HG02884 (cell line): ENCODE data around the gene TEAD4.

Experiments
- ATAC-seq: cut with Tn5 transposase; IDR thresholded peaks from one replicate; pipeline ENCODE4 v1.9.1; 2021; ENCODE audit warnings: mild to moderate bottlenecking, moderate library complexity; ENCODE audit not compliant: unreplicated experiment

The TEAD4 gene

DNA sequence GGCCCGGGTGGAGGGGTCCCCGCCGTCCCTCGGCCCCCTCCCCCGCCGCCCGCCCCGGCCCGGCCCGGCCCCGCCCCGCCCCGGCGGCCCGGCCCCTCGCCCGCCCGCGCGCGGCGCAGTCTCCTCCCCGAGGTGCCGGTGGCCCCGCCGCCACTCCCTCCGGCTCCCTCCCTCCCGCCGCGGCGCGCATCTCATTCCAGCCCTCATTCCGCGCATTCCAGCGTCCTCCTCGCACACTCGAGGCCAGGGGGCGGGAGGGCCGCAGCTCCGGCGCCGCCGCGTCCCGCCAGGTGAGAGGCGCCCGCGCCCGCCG is at the start of gene TEAD4:
Gene TEAD4, plus strand, starts transcription at position 206 of the 313 bp plus-strand sequence.
- ATAC-seq: no peak

DNA sequence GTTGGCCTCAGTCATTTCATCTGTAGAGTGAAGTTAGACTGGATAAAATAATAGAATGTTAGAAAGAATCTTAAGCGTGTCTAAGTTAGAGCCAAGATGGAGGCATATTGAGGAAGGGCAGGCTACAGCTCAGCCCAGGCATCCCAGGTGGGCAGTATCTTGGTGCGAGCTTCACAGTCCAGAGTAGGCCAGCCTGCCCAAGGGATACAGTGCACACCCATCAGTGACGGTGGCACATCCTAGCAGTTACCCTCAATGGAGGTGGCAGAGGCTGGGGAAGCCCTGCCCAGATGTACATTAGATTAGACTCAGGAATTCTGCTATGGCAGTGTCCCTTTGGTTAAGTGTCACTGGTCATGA is 47.0 kb upstream of the TEAD4 start:
- no peak for ATAC-seq

DNA sequence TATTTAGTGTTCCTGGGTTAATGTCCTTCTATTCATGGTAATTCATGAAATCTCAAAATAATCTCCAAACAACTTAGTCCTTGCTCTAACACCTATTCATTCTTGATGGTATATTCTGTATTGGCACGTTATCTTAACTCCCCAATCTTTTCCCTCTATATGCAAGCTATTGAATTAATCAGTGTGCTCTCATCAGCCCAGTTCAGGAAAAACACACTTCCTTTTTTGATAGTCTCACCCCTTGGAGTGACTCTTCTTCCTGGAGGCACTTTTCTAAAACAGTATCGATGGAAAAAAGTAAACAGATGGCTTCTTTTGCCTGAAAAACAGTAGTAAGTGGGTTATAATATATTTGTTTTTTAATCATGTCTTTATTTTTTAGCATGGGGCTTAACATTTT is 39.9 kb upstream of the TEAD4 start:
- no peak for ATAC-seq

DNA sequence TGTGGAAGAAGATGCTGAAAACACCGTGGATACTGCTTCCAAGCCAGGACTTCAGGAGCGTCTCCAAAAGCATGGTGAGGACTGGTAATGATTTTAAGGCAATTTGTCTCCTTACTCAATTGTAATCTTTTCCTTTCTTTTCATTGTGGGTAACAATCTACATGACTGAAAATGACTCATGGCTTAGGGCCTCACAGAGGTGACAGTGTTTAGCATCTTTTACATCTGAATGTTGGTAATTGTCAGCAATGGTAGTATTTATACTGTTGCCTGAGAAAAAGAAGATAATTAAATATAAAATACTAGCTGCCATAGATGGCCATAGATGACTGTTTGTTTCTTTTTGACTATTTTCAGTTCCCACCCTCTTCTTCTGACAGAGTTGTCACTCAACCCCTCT is 36.9 kb upstream of the TEAD4 start:
- ATAC-seq: no peak

DNA sequence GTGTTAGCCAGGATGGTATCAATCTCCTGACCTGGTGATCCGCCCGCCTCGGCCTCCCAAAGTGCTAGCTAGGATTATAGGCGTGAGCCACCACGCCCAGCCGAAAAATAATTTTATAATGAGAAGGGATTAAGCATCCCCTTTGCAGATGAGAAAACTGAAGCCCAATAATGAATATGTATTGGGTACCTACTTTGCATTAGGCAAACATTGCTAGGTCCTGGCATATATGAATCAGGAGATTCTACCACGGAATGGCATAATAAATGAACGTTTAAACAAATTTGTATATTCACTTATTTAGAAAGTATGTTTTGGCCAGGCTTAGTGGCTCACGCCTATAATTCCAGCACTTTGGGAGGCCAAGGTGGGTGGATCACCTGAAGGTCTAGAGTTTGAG is 36.1 kb upstream of the TEAD4 start:
- ATAC-seq: no peak

DNA sequence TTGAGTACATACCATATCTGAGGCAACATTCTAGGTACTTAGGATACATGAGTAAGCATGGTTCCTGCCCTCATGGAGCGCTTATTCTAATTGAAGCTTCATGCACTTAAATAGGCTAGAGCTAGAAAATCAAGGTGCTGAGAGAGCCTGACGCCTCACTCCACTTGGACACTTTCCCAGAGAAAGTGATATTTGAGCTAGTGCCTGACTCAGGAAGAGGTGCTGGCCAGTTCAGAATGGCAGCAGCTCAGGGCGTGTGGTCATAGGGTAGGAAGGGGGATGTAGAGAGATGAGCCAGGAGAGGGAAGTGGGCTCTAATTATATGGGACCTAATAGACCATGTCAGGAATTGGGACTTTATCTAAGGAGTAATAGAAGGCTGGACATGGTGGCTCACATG is 35.2 kb upstream of the TEAD4 start:
- ATAC-seq: no peak

DNA sequence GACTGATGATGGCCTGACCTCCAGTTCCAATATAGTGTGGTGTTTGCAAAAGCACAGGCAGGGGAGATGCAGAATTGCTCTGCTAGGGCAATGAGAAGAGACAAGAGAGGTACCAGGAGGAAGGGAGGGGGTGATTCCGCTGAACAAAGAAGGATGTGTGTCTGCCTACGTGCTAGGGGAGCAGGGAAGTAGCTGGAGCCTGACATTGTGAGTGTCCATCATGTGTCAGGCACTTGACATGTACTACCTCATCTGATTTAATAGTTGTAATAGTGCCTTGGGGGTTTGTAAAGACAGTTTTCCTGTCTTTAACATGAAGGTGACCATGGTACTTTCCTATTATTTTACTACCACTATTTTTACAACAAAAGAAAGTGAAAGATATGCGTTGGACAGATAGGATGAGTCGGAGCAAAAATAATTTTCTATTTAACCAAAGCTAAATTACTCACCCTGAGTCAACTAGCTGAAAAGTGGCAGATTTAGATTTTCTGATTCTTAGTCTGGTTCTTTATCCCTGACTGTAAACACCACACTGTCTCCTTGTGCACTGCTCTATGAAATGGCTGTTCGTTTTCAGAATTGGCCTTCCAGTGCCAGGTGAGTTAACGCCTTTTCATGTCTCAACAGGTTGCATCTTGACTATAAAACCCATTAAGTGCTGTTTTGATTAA is 33.7 kb upstream of the TEAD4 start:
- no peak for ATAC-seq

DNA sequence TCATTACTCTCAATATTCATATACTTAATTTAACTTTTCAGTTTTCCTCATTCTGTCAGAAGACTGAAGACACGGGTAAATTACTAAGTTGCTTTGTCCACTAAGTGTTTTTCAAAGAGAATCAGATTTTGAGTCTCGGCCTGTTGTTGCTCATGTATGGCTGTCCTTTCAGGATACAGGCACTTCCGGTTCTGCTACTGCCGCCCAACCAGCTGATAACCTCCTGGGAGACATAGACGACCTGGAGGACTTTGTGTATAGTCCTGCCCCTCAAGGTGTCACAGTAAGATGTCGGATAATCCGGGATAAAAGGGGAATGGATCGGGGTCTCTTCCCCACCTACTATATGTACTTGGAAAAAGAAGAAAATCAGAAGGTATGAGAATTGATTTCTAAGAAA is 28.3 kb upstream of the TEAD4 start:
- ATAC-seq: no peak

DNA sequence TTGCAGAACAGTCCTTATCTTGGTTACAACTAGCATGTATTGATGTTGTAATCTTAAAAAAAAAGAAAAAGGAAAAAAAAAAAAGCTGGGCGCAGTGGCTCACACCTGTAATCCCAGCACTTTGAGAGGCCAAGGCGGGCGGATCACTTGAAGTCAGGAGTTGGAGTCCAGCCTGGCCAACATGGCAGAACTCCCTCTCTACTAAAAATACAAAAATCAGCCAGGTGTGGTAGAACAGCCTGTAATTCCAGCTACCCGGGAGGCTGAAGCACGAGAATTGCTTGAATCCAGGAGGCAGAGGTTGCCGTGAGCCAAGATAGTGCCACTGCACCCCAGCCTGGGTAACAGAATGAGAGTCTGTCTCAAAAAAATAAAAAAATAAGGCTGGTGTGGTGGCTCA is 25.6 kb upstream of the TEAD4 start:
- no peak for ATAC-seq

DNA sequence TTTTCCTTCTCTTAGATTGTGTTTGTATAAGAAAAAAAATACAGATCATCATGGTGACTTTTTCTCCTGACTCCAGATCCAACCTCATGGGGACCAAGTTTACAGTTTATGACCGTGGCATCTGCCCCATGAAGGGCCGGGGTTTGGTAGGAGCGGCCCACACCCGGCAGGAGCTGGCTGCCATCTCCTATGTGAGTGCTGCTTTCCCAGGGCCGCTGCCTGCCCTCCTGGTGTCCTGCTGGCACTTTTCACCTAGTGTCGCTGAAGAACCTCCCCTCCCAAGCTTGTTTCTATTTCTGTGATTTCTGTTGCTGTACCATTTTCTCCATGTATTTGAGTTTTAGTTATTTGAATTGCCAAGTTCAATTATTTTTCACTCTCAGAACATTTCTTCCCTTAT is 24.8 kb upstream of the TEAD4 start:
- ATAC-seq: no peak

DNA sequence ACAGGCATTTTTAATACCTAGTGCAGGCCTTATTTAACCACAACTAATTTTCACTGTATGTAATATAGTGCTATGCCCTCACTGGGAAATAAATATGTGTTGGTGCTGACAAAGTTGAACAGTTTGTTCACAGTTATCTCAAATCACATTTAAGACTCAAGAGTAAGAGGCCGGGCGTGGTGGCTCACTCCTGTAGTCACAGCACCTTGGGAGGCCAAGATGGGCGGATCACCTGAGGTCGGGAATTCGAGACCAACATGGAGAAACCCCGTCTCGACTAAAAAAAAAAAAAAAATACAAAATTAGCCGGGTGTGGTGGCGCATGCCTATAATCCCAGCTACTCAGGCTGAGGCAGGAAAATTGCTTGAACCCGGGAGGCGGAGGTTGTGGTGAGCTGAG is 22.9 kb upstream of the TEAD4 start:
- ATAC-seq: no peak

DNA sequence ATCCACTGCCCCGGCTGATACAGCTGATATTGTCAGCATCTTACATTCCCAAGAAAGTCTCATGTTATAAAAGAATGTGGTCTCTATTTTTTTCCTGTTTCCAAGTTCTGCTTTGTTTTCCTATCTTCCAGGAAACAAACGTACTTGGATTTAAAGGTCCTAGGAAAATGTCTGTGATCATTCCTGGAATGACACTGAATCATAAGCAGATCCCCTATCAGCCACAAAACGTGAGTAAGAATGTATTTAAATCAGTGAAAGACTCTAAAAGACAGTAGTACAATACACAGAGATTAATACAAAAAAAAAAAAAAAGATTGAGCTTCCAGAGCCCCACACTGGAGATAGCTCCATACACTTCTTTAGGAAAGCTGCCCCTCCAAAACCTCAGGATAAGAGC is 21.7 kb upstream of the TEAD4 start:
- no peak for ATAC-seq

DNA sequence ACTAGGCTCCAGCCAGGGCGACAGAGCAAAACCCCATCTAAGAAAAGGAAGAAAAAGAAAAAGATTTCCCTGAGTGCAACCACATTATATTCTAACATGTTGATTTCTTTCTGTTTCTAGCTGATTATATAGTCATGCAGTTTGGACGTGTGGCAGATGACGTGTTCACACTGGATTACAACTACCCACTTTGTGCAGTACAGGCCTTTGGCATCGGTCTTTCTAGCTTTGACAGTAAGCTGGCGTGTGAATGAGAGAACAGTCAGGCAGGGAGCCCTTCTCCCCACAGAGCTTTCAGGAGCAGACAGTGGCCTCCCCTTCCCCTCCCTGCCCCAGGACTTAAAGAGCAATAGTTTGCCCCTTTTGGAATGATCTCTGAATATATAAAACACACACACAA is 20.0 kb upstream of the TEAD4 start:
- no peak for ATAC-seq

DNA sequence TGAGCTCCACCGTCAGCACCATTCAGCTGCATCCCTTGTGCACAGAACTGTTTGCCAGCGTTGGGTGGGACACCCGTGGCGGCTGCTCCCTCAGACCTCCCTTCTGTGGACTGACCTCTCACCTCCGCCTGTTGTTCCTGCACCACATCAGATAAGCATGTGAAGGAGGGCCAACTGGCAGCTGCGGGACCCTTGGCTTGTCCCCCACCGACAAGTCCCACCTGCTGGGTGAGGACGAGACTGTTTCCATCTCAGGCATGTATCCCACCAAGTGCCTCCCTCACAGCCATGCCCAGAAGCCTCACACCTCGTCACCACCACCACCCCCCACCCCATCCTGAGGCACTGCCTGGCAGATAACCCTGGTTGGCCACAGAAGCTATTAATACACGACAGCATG is 18.6 kb upstream of the TEAD4 start:
- no peak for ATAC-seq

DNA sequence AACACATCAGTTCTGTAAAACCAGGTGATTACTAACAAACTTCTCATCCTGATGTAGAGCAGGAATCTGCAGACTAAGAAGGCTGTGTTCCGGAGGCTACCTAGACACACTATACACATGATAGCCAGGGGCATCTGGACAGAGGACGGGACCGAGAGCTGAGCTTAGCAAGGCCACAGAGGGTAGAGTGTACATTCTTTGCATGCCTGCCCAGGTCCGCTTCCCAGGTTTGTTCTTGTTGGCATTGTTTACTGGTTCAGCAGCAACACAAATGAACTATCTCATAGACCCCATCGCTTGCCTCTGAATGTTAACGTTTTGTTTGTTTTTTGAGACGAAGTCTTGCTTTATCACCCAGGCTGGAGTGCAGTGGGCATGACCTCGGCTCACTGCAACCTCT is 17.7 kb upstream of the TEAD4 start:
- ATAC-seq: no peak

DNA sequence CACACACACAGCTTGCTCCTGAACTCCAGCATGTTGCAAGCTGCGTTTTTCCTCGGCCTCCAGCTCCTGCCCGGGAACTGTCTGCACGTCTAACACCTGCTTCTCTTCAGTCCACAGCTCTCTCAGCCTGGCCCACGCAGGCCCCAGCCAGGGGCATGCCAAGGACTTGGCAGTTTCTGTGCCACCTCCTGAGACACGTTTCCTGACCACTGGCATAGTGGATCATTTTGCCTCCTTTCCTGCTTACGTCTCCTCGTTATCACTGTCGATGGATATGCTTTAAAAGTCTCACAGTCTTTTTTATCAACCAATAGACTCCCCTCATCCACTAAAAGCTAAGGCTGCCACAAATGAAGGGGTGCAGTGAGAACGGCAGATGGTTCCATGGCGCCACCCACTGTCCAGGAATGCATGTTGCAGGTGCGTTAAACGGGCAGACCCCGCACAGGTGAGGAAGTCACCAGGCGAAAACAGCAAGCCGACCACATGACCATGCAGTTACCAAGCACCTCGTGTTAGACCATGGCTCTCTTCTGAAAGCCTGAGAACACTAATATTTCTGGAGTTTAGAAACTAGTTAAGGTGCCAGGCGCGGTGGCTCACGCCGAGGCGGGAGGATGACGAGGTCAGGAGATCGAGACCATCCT is 14.7 kb upstream of the TEAD4 start:
- no peak for ATAC-seq

DNA sequence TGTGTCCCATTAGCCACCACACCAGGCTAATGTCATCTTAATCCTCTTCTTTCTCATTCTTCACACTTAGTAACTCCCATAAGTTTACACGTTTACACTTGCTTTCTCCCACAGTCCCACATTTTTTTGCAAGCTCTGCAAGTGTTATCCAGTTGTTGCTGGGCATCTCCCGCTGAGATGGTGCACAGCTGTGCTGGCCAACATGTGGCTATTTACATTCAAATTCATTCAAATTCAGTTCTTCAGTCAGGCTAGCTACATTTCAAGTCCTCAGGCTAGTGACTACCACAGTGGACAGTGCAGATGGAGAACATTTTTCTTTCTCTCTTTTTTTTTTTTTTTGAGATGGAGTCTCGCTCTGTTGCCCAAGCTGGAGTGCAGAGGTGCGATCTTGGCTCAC is 9.8 kb upstream of the TEAD4 start:
- no peak for ATAC-seq

DNA sequence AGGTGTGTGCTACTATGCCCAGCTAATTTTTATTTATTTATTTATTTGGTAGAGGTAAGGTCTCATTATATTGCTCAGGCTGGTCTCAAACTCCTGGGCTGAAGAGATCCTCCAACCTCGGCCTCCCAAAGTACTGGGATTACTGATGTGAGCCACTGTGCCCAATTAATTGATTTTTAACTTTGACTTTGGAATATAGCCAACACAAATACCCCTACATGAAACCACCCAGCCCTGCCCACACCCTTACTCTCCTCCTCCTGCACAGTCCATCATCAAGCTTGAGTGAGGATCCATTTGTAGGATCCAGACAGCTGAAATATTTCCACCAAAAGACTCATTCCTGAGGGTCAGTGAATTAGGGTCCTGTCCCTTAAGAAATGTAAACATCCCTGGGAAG is 3.3 kb upstream of the TEAD4 start:
- ATAC-seq: no peak

DNA sequence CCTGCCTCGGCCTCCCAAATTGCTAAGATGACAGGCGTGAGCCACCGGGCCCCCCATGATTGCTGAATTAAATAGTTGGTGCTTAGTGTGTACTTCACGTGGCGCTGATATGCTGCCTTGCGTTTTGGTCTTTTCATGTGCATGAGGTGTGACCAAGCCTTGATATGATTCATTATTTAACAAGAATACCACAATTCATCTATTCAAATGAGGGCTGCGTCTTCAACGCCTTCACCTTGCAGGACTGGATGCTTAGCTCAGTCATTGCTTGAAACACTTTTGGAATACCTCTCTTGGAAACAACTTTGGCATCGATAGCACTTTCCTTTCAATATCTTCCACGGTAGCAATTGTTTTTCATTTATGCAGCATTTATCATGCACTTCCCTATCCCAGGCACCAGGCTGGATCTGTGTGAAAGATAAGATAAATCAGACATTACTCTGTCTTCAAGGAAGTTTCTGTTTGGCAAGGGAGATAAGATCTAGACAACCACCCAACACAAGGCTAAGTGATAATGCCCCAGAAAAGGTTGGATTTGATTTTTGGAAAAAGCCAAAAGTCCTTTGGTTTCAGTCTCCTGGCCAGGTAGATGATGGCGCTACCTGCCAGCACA is 1.3 kb upstream of the TEAD4 start:
- ATAC-seq: no peak

DNA sequence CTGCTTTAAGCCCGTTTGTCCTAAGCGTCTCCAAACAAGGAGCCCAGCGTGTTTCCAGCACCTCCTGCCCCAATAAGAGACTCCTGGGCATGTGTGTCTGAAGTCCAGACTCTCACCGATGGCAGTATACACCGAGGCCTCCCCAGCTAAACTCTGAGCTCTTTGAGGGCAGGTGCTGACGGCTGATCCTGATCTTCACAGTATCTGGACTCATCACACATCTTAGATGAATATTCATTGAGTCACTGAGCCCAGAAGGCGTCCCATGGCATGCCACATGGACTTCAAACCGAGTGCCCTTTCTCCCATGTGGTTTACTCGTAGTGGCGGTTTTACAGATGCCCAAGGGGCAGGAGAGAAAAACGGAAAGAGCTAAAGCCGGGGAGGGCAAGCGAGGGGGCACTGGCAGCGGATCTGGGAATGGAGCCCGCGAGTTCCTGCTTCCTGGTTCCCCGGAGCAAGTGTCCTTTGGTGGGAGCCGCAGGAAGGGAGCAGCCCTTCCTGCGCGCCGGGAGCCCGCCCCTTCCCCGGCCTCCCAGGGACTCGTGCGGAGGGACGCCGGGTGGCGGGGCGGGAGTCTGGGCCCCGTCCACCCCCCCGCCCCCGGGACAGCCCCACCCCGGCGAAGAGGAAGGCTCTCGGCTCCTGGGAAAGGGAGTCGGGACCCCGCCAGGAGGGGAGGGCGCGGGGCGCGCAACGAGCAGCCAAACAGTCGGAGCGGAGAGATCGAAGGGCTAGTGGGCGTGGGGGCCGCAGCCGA is 585 bp upstream of the TEAD4 start:
- ATAC-seq: no peak

DNA sequence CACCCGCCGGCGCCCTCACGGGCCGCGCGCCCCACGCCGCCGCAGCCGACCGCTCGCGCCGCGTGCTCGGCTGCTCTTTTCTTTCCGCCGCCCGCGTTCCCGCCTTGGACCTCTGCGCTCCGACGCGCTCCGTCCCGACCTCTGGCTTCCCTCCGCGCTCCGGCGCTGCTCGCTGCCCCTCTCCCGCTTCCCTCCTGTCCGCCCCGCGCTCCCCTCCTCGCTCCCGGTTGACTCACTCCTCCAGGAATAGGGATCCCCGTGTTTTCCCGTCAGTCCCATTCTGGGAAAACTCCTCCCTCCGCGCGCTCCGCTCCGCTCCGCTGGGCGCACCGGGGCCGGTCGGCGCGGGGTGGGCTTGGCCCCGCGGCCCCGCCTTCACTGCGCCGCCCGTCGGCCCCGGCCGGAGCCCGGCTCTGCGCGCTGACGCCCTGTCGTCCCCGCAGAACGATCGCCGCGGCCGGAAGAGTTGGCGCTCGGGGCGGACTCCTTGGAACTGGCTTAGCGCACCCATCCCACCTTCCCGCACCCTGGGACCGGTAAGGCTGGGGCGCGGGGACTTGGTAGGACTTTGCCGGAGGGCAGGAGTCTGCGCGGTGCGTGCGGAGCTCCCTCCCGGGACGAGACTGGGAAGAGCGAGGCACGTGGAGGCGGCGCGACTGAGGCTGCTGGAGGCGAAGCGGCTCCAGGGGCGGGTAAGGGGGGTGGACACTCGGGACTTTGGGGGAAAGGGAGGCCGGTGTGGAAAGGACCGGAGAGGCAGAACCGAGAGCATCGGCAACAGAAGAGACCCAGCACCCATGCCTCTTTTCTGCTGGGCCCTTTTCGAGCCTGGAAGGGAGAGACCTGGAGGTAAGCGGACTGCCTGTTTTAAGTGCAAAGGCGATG is 550 bp downstream of the TEAD4 start:
- ATAC-seq: no peak
